Measurements from ENCODE around the gene NUDT16L1.

NUDT16L1 gene

DNA sequence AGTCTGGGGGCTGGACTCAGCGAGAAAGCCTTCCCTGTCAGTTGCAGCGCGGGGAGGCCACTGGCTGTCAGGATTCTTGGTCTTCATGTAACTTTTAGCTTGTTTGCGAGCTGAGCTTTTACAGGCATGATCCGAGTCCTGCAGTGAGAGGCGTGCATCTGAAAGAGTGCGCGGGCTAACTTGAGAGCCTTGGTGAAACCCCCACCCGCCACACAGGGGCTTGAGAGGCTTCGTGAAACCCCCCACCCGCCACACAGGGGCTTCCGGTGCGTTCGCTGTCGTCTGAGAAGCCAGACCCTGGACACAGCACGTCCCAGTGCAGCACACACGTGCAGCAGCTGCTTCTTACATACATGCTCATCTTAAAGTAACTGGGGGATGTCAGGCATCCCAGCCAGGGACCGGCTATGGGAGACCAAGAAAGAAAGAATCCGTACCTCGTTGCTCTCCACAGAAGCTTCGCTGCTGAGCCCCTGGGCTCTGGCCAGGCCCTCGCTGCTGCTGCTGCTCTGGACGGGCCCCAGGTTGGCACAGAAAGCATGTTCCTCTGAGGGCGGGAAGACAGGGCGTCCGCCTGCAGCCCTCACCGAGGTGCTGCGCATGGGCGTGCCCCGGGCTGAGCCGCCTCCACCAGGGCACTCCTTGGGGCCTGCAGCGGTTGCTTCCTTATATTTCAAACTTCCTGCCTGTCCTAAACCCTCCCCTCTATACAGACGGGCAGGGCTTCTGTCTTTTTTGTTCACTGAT lies 7.8 kb downstream of the NUDT16L1 start:
- Histone ChIP-seq H3K36me3 (ENCODE audit: insufficient read depth, low read length) (peaks cover 61% of the 10 kb centered on the region), H3K9ac (ENCODE audit: low read depth, low read length) (no peak overlapping the region), H3K9me3 (replicated peaks; ENCODE audit: low read length) (no peaks in the 10 kb centered on the region), H3K4me3 (ENCODE audit: low read length) (no peak overlapping the region), H3K27me3 (ENCODE audit: control insufficient read depth, insufficient read depth, low read length) (no peaks in the 10 kb centered on the region), H3K4me2 (ENCODE audit: low read length) (no peak overlapping the region), H3K4me1 (ENCODE audit: control insufficient read depth, insufficient read depth, low read length) (no peaks in the 10 kb centered on the region)

DNA sequence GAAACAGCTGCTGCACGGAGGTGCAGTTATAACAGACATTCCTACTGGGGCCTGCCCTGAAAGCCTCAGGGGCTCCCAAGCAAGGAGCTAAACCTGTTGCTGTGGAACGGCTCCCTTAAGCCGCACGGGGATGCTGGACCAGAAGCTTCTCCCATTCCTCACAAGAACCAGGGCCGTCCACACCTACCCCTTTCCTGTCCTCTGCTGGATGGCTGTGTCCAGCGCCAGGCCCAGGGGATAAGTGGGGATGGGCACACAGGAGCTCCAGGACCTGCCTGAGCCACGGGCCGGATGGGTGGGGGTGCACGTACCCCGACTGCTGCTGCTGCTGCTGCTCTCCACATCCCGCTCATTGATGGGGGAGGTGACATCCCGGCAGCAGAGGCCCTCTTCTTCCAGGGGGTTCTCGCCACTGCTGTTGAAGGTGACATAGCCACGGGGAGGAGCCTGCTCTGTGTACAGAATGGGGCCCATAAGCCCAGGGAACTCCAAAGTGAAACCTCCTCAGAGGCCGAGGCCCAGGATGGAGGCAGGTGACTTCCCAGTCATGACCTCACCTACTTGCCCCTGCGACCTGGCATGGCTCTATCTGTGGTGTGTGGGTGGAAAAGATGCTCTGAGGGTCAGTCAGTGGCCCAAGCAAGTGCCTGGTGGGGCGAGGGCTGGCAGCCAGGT lies 8.6 kb downstream of the NUDT16L1 start:
- no peak overlapping the region for H3K4me2 ChIP-seq (ENCODE audit: low read length)
- no peaks in the 10 kb centered on the region for H3K4me1 ChIP-seq (ENCODE audit: control insufficient read depth, insufficient read depth, low read length)
- H3K9me3 ChIP-seq (replicated peaks; ENCODE audit: low read length), result no peaks in the 10 kb centered on the region
- H3K27me3 ChIP-seq (ENCODE audit: control insufficient read depth, insufficient read depth, low read length), result no peaks in the 10 kb centered on the region
- no peak overlapping the region for H3K4me3 ChIP-seq (ENCODE audit: low read length)
- no peak overlapping the region for H3K9ac ChIP-seq (ENCODE audit: low read depth, low read length)
- peaks cover 60% of the 10 kb centered on the region for H3K36me3 ChIP-seq (ENCODE audit: insufficient read depth, low read length)

DNA sequence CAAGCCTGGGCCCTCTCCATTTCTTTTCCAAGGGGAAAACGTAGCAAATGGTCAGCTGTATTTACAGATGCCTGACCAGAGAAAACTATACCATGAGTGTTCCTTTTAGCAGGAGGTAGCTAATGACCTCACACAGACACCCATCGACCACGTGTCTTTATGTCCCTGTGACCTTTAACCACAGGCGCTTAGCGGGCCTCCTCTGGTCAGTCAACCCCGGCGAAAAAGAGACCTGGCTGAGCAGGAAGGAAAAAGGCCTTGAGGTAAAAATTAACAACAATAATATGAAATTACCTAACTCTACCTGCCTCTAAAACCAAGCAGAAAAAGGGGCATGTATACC lies 9.1 kb downstream of the NUDT16L1 start:
- H3K36me3 ChIP-seq (ENCODE audit: insufficient read depth, low read length), result peaks cover 60% of the 10 kb centered on the region
- H3K27me3 ChIP-seq (ENCODE audit: control insufficient read depth, insufficient read depth, low read length), result no peaks in the 10 kb centered on the region

DNA sequence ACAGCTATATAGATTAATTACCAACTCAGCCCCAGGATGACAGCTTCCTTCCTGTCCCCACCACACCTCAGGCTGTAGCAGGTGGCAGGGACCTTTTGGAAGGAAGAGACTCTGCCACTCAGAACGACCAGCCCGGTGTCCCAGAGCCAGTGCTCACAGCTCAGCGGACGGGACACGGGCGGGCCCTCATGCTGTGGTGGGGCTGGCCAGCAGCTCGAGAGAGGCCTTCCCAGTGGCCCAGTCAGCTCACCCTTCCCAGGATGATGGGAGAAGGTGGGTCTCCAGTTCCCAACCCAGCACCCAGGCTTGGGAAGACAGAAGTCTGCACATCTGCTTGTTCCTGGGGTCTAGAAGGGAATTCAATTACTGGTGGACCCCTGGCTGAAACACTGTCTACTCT lies 10.5 kb downstream of the NUDT16L1 start:
- H3K9ac ChIP-seq (ENCODE audit: low read depth, low read length), result no peak overlapping the region
- H3K4me2 ChIP-seq (ENCODE audit: low read length), result no peak overlapping the region
- no peaks in the 10 kb centered on the region for H3K9me3 ChIP-seq (replicated peaks; ENCODE audit: low read length)
- H3K4me1 ChIP-seq (ENCODE audit: control insufficient read depth, insufficient read depth, low read length), result no peaks in the 10 kb centered on the region
- H3K4me3 ChIP-seq (ENCODE audit: low read length), result no peak overlapping the region
- no peaks in the 10 kb centered on the region for H3K27me3 ChIP-seq (ENCODE audit: control insufficient read depth, insufficient read depth, low read length)
- peaks cover 51% of the 10 kb centered on the region for H3K36me3 ChIP-seq (ENCODE audit: insufficient read depth, low read length)

More for the DNA sequence above, 9.1 kb downstream of the NUDT16L1 start:
- H3K4me1 ChIP-seq (ENCODE audit: control insufficient read depth, insufficient read depth, low read length), result no peaks in the 10 kb centered on the region
- no peak overlapping the region for H3K4me3 ChIP-seq (ENCODE audit: low read length)
- no peak overlapping the region for H3K4me2 ChIP-seq (ENCODE audit: low read length)
- H3K9me3 ChIP-seq (replicated peaks; ENCODE audit: low read length), result no peaks in the 10 kb centered on the region
- no peak overlapping the region for H3K9ac ChIP-seq (ENCODE audit: low read depth, low read length)

DNA sequence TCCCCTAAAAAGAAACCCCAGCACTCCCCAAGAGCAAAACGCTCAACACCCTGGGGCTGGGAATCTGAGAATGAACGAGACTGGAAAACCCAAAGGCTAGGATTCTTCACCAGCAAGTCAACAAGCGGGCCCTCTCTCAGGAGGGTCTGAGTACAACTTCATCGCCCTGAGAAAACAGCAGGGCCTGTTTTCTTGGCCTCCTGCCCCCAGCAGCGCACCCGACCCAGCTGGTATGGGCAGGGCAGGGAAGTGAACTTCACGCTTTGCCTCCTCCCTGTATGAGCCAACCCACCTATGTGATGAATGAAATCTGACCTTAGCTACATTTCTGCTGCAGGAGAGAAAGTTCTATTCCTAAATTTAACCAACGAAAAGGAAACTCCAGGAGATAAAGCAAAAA lies 11.1 kb downstream of the NUDT16L1 start:
- Histone ChIP-seq H3K9ac (ENCODE audit: low read depth, low read length) (no peak overlapping the region), H3K4me3 (ENCODE audit: low read length) (no peak overlapping the region), H3K9me3 (replicated peaks; ENCODE audit: low read length) (no peaks in the 10 kb centered on the region), H3K4me2 (ENCODE audit: low read length) (no peak overlapping the region), H3K36me3 (ENCODE audit: insufficient read depth, low read length) (peaks cover 45% of the 10 kb centered on the region), H3K27me3 (ENCODE audit: control insufficient read depth, insufficient read depth, low read length) (no peaks in the 10 kb centered on the region), H3K4me1 (ENCODE audit: control insufficient read depth, insufficient read depth, low read length) (no peaks in the 10 kb centered on the region)

DNA sequence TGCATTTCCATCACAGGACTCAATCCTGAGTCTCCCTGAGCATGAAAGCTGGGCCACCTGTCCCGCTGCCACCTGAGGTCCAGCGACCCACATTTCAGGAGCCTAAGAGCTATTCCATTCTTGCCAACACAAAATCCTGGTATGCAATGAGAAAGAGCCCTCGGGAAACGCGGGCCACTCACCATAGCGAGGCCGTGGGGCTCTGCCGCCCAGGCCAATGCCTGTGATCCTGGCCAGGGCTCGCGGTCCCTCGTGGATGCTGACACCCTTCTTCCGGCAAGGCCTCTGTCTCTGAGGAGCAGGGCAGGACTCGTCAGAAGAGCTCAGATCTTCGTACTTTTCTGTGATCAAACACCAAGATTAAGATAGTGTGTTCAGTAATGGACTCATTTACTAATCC lies 11.6 kb downstream of the NUDT16L1 start:
- peaks cover 46% of the 10 kb centered on the region for H3K36me3 ChIP-seq (ENCODE audit: insufficient read depth, low read length)
- H3K9ac ChIP-seq (ENCODE audit: low read depth, low read length), result no peak overlapping the region
- H3K4me3 ChIP-seq (ENCODE audit: low read length), result no peak overlapping the region
- H3K27me3 ChIP-seq (ENCODE audit: control insufficient read depth, insufficient read depth, low read length), result no peaks in the 10 kb centered on the region
- H3K4me1 ChIP-seq (ENCODE audit: control insufficient read depth, insufficient read depth, low read length), result no peaks in the 10 kb centered on the region
- H3K9me3 ChIP-seq (replicated peaks; ENCODE audit: low read length), result no peaks in the 10 kb centered on the region
- H3K4me2 ChIP-seq (ENCODE audit: low read length), result no peak overlapping the region

DNA sequence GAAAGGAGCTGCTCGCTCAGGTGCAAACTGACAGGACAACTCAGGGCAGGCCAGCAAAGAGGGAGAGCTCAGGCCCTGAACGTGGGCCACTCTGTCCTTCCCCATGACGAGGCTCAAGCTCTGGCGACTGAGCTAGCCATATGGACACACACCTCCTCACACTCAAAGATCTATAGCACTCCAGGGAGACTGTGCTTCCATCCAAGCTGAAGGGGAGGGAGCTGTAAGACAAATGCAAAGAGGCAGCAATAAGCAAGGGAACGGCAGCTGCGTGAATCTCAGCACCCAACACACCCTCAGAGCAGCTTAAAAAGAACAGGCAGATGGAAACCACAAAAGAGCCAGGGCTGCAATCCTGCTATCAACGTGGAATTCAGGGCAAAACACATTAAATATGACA lies 13.5 kb downstream of the NUDT16L1 start:
- H3K9me3 ChIP-seq (replicated peaks; ENCODE audit: low read length), result no peaks in the 10 kb centered on the region
- no peak overlapping the region for H3K4me2 ChIP-seq (ENCODE audit: low read length)
- no peak overlapping the region for H3K4me3 ChIP-seq (ENCODE audit: low read length)
- H3K4me1 ChIP-seq (ENCODE audit: control insufficient read depth, insufficient read depth, low read length), result no peaks in the 10 kb centered on the region
- H3K27me3 ChIP-seq (ENCODE audit: control insufficient read depth, insufficient read depth, low read length), result no peaks in the 10 kb centered on the region
- no peak overlapping the region for H3K9ac ChIP-seq (ENCODE audit: low read depth, low read length)
- peaks cover 41% of the 10 kb centered on the region for H3K36me3 ChIP-seq (ENCODE audit: insufficient read depth, low read length)

DNA sequence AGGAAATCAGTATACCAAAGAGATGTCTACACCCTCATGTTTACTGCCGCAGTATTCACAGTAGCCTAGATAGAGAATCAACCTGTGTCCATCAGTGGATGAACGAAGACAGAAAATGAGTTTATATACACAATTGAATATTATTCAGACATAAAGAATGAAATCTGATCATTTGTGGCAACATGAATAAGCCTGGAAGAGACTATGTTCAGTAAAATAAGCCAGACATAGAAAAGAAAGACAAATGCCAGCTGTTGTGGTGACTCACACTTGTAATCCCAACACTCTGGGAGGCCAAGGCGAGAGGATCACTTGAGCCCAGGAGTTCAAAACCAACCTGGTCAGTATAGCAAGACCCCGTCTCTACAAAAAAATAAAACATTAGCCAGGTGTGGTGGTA lies 16.1 kb downstream of the NUDT16L1 start:
- Histone ChIP-seq H3K27me3 (ENCODE audit: control insufficient read depth, insufficient read depth, low read length) (no peaks in the 10 kb centered on the region), H3K4me3 (ENCODE audit: low read length) (no peak overlapping the region), H3K9ac (ENCODE audit: low read depth, low read length) (no peak overlapping the region), H3K36me3 (ENCODE audit: insufficient read depth, low read length) (peaks cover 35% of the 10 kb centered on the region), H3K4me2 (ENCODE audit: low read length) (no peak overlapping the region), H3K9me3 (replicated peaks; ENCODE audit: low read length) (no peaks in the 10 kb centered on the region), H3K4me1 (ENCODE audit: control insufficient read depth, insufficient read depth, low read length) (no peaks in the 10 kb centered on the region)

DNA sequence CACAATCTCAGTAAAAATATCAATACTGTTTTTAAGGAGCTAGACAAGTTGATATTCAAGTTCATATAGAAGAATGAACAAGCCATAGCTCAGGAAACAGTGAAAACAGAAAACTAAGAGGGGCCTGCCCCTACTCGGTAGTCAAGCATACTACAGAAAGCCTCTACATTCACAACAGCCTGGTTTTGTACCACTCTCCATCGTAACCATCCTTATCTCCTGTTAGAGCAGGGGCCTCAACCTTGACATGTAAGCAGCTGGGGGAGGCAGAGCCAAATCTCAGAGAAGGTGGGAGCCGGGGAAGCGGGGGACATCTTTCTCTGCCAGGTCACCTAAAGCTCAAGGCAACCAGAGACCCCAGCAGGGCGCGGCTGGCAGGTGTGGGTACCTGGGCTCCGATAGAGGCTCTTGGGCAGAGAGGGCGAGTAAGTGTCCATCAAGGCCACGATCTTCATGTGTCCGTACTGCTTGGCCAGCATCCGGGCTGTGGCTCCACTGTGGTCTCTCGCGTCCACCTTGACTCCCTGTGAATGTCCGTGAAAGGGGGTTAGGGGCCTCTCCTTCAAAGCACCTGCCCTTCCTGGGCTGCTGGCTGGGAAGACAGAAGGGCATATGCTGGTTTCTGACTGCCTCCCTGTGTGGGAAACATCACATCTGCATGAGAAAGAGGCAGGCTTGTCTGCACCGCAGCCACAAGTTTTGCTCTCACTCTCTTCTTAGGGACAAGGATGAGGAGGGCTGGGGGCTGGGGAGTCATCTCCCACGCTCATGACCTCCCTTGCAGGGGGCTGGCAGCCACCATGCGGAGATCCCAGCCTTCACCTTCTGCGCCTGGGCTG lies 20.5 kb downstream of the NUDT16L1 start:
- H3K4me3 ChIP-seq (ENCODE audit: low read length), result no peak overlapping the region
- H3K4me2 ChIP-seq (ENCODE audit: low read length), result no peak overlapping the region
- no peaks in the 10 kb centered on the region for H3K27me3 ChIP-seq (ENCODE audit: control insufficient read depth, insufficient read depth, low read length)
- H3K36me3 ChIP-seq (ENCODE audit: insufficient read depth, low read length), result peaks cover 22% of the 10 kb centered on the region
- H3K4me1 ChIP-seq (ENCODE audit: control insufficient read depth, insufficient read depth, low read length), result no peaks in the 10 kb centered on the region
- H3K9ac ChIP-seq (ENCODE audit: low read depth, low read length), result no peak overlapping the region
- H3K9me3 ChIP-seq (replicated peaks; ENCODE audit: low read length), result no peaks in the 10 kb centered on the region

DNA sequence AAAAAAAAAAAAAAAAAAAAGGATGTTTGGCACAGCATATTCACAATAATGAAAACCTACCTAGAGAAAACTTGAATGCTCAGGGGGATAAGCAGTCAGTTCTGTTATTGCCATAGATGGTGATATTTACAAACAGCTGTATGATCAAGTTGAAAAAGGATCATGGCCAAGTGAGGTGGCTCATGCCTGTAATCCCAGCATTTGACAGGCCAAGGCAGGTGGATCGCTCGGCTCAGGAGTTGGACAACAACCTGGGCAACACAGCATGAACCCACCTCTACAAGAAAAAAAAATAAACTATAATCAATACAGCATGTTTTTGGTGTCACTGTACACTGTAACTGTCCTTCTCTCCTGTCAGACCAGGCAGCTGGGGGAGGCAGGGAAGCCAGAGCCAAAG lies 21.6 kb downstream of the NUDT16L1 start:
- H3K36me3 ChIP-seq (ENCODE audit: insufficient read depth, low read length), result peaks cover 18% of the 10 kb centered on the region
- H3K27me3 ChIP-seq (ENCODE audit: control insufficient read depth, insufficient read depth, low read length), result no peaks in the 10 kb centered on the region
- H3K4me1 ChIP-seq (ENCODE audit: control insufficient read depth, insufficient read depth, low read length), result no peaks in the 10 kb centered on the region
- no peak overlapping the region for H3K4me2 ChIP-seq (ENCODE audit: low read length)
- no peak overlapping the region for H3K4me3 ChIP-seq (ENCODE audit: low read length)
- no peaks in the 10 kb centered on the region for H3K9me3 ChIP-seq (replicated peaks; ENCODE audit: low read length)
- H3K9ac ChIP-seq (ENCODE audit: low read depth, low read length), result no peak overlapping the region

DNA sequence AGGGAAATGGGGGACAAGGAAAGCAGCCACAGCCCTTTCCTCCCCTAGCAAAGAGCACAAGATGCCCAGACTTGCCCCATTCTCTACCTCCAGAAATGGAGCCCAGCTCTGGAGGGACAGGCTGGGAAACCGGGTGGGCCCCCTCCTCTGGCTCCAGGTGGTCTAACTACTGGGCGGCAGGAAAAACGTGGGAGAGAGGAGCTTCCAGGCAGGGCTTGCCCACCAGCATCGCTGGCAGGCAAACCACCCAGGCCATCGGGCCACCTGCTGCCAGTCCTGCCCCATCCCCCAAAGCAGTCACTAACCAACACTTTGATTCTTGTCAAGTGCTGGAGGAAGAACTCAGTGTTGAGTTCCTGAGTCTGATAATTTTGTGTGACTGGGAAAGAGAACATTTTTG lies 25.1 kb downstream of the NUDT16L1 start:
- Histone ChIP-seq H3K9ac (ENCODE audit: low read depth, low read length) (no peak overlapping the region), H3K4me1 (ENCODE audit: control insufficient read depth, insufficient read depth, low read length) (no peaks in the 10 kb centered on the region), H3K4me2 (ENCODE audit: low read length) (no peak overlapping the region), H3K36me3 (ENCODE audit: insufficient read depth, low read length) (peaks cover 13% of the 10 kb centered on the region), H3K9me3 (replicated peaks; ENCODE audit: low read length) (no peaks in the 10 kb centered on the region), H3K27me3 (ENCODE audit: control insufficient read depth, insufficient read depth, low read length) (no peaks in the 10 kb centered on the region), H3K4me3 (ENCODE audit: low read length) (no peak overlapping the region)
